NCI-H146 treated with DMSO at 0.1 percent for 48 hours (cell line): Measurements from ENCODE around the gene PBX3.

Source experiments
- DNase-seq: peaks from one replicate; lab custom pipeline; 2025; ENCODE audit not compliant: unreplicated experiment; lab: John Stamatoyannopoulos, UW

Gene PBX3

GRCh38 chr9:125856331-125856730 lies 109.2 kb downstream of the PBX3 start:
- DNase-seq = no peak

- DNase-seq = no peak
Measured at GRCh38 chr9:125861405-125862058, 114.4 kb downstream of the PBX3 start.

- DNase-seq = no peak
Measured at GRCh38 chr9:125863923-125864322, 116.8 kb downstream of the PBX3 start.

GRCh38 chr9:125867751-125868415 lies 120.7 kb downstream of the PBX3 start:
- DNase-seq = no peak

GRCh38 chr9:125878164-125878631 lies 131.0 kb downstream of the PBX3 start:
- DNase-seq = peak; percentile 78

- no peak for DNase-seq
Measured at GRCh38 chr9:125881042-125881441, 133.9 kb downstream of the PBX3 start.

- no peak for DNase-seq
Measured at GRCh38 chr9:125883565-125884217, 136.5 kb downstream of the PBX3 start.

GRCh38 chr9:125884218-125884595 lies 137.0 kb downstream of the PBX3 start:
- no peak for DNase-seq

- DNase-seq = no peak
Measured at GRCh38 chr9:125885405-125886034, 138.3 kb downstream of the PBX3 start.

- no peak for DNase-seq
Measured at GRCh38 chr9:125886365-125886764, 139.2 kb downstream of the PBX3 start.

GRCh38 chr9:125887172-125887571 lies 140.0 kb downstream of the PBX3 start:
- peak; percentile 70 for DNase-seq

GRCh38 chr9:125888211-125888610 lies 141.0 kb downstream of the PBX3 start:
- DNase-seq = no peak

GRCh38 chr9:125889112-125889475 lies 141.9 kb downstream of the PBX3 start:
- no peak for DNase-seq

- DNase-seq = peak; percentile 49
Measured at GRCh38 chr9:125889476-125890419, 142.6 kb downstream of the PBX3 start.

GRCh38 chr9:125890826-125891225 lies 143.7 kb downstream of the PBX3 start:
- DNase-seq = no peak

GRCh38 chr9:125893277-125893676 lies 146.1 kb downstream of the PBX3 start:
- no peak for DNase-seq

- DNase-seq = no peak
Measured at GRCh38 chr9:125894566-125894965, 147.4 kb downstream of the PBX3 start.

GRCh38 chr9:125896404-125896803 lies 149.2 kb downstream of the PBX3 start:
- no peak for DNase-seq

- DNase-seq = no peak
Measured at GRCh38 chr9:125896964-125897363, 149.8 kb downstream of the PBX3 start.

- no peak for DNase-seq
Measured at GRCh38 chr9:125897481-125897880, 150.3 kb downstream of the PBX3 start.

- no peak for DNase-seq
Measured at GRCh38 chr9:125902214-125902613, 155.0 kb downstream of the PBX3 start.
